Esophagus squamous epithelium (tissue), 5 donors: Measurements from ENCODE around the gene STEAP1B. TPM values are rescaled to one million over a fixed set of nuclear protein-coding genes. Genes with fewer than 3 reads are reported as not detected.

ENCODE experiments used
- DNase-seq: peaks from one replicate; lab custom pipeline; 2025; lab: John Stamatoyannopoulos, UW
- H3K27ac ChIP-seq, 4 donors: fragments of 200-600 bp; sonication (generic); one replicate each; pipeline ENCODE4 v1.5.1; 2016 to 2019; ENCODE audit warnings: mild to moderate bottlenecking in 1 of 4
- H3K27me3 ChIP-seq, 4 donors: fragments of 200-600 bp; sonication (generic); 1 replicate in 3 of 4; 2 replicates in 1 of 4; pipeline versions ENCODE4 v1.5.1 to v1.6.0; 2017 to 2021; ENCODE audit warnings: antibody characterized with exemption in 1 of 4
- H3K36me3 ChIP-seq, 3 donors: fragments of 200-600 bp; sonication (generic); one replicate each; pipeline ENCODE4 v1.5.1; 2016 to 2019
- H3K4me1 ChIP-seq, 3 donors: fragments of 200-600 bp; sonication (generic); one replicate each; pipeline ENCODE4 v1.5.1; 2017 to 2019
- H3K4me3 ChIP-seq, 4 donors: fragments of 200-600 bp; sonication (generic); 1 replicate in 3 of 4; 2 replicates in 1 of 4; pipeline ENCODE4 v1.5.1; 2016 to 2019; ENCODE audit warnings: mild to moderate bottlenecking in 2 of 4, moderate library complexity in 1 of 4
- H3K9me3 ChIP-seq, 3 donors: fragments of 200-600 bp; sonication (generic); one replicate each; pipeline ENCODE4 v1.5.1; 2016 to 2019
- POLR2A ChIP-seq, 4 donors: fragments of 450-650 bp; IDR thresholded peaks; one replicate each; pipeline ENCODE4 v1.6.1; 2017; ENCODE audit warnings: antibody characterized with exemption in 4 of 4, mild to moderate bottlenecking in 4 of 4, moderate library complexity in 3 of 4
- WGBS, 2 donors: methylation state at CpG; one replicate each; pipeline ENCODE4 v1.1.5; 2018; 5-methylcytosine and 5-hydroxymethylcytosine counted together
- intact Hi-C: fragments of 100-400 bp; cut with DNase I; formaldehyde crosslinking; loops from one replicate; pipeline ENCODE4 v1.15.0; 2022
- total RNA-seq, 4 donors: library from RNA; depleted of rRNA; stranded (reverse); fragments of >200 nt; gene quantifications; one replicate each; pipeline ENCODE4 v1.1.0, GENCODE V29; 2016
- TF ChIP-seq, protein P1 (sequence below), 6 experiments: fragments of 450-650 bp in 4 of 6; fragments of 200-600 bp in 2 of 6; sonication (generic) in 2 of 6; IDR thresholded peaks; one replicate each; pipeline ENCODE4 v1.5.1; 2016 to 2019; ENCODE audit warnings: antibody characterized with exemption in 6 of 6, mild to moderate bottlenecking in 4 of 6, moderate library complexity in 4 of 6
- donor health status: DM: yes; HTN: yes; CAD: no.

STEAP1B gene
- total RNA-seq, 4 donors from 2014 or later, result 0.29 to 13.1 (median 0.69) TPM

DNA sequence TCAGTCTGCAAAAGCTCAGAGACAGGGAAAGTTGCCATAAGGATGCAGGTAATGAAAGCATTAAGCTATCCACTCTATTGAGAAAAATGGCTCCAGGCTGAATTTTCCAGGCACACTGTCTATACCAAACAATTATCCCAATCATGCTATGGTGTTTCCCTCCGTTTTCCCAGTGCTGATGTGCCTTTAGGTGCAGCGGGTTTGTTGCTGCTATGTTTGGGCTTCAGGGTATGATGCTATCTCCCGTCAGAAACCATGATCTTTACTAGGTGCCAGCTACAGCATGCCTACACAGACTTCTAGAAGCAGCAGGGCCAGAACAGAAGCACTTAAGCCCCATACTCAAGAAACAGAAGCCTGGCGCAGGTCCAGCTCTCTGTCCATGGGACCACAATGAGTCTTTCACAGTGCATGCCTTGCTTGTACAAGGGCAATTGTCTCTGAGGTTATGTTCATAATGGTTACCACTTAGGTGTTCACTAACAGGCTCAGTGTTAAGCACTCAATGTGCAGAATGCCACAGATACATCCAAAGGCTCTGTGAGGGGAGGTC is 19.4 kb downstream of the STEAP1B start:
- no peak for DNase-seq
- TF ChIP-seq, protein P1, sequence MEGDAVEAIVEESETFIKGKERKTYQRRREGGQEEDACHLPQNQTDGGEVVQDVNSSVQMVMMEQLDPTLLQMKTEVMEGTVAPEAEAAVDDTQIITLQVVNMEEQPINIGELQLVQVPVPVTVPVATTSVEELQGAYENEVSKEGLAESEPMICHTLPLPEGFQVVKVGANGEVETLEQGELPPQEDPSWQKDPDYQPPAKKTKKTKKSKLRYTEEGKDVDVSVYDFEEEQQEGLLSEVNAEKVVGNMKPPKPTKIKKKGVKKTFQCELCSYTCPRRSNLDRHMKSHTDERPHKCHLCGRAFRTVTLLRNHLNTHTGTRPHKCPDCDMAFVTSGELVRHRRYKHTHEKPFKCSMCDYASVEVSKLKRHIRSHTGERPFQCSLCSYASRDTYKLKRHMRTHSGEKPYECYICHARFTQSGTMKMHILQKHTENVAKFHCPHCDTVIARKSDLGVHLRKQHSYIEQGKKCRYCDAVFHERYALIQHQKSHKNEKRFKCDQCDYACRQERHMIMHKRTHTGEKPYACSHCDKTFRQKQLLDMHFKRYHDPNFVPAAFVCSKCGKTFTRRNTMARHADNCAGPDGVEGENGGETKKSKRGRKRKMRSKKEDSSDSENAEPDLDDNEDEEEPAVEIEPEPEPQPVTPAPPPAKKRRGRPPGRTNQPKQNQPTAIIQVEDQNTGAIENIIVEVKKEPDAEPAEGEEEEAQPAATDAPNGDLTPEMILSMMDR (IDR thresholded peaks at IDR 0.05), result no peak
- TF ChIP-seq POLR2A (IDR thresholded peaks at IDR 0.05), result no peak
- Histone ChIP-seq H3K4me1 (peaks cover 0 to 7% (median 5%) of the 10 kb centered on the region in 3 donors), H3K27me3 (no peaks in the 10 kb centered on the region), H3K27ac (no peak overlapping the region), H3K4me3 (no peak overlapping the region), H3K36me3 (no peaks in the 10 kb centered on the region), H3K9me3 (no peaks in the 10 kb centered on the region)
- WGBS, 2 donors, result 57 to 68% methylated on average over 4 of the region's 4 CpGs
- intact Hi-C loops, result no loop called here

DNA sequence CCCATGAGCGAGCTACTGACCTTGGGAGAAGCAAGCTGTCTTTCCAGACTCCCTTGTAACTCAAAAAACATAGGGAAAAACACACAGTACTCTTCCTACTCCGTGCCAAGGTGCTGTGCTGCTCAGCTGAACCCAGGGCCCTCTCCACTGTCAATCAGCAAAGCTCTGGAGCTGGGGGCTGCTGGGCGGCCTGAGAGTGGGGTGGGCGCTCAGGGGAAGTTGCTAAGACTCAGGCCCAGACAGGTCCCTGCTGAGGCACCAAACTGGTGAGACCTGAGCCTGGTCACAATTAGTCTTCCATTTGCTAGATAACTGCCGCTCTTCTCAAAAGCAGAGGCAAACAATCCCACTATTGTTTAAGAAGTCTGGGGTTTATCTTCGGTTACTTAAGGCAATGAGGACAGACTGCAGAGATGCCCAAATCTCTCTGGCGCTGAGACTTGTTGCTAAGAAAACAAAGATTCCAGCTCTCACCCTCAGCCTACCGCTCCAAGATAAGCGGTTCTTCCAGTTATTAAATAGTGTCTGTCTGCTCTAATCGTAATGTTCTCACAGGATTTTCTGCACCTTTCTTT is 22.0 kb downstream of the STEAP1B start:
- Histone ChIP-seq H3K36me3 (no peaks in the 10 kb centered on the region), H3K4me3 (no peak overlapping the region), H3K4me1 (peaks cover 0 to 7% (median 5%) of the 10 kb centered on the region in 3 donors), H3K9me3 (no peaks in the 10 kb centered on the region), H3K27ac (no peak overlapping the region), H3K27me3 (no peaks in the 10 kb centered on the region)
- DNase-seq, result no peak
- intact Hi-C loops, result no loop called here
- WGBS, 2 donors, result 64 to 75% methylated on average over 7 of the region's 10 CpGs
- TF ChIP-seq, protein P1 (IDR thresholded peaks at IDR 0.05), result no peak
- TF ChIP-seq POLR2A (IDR thresholded peaks at IDR 0.05), result no peak

DNA sequence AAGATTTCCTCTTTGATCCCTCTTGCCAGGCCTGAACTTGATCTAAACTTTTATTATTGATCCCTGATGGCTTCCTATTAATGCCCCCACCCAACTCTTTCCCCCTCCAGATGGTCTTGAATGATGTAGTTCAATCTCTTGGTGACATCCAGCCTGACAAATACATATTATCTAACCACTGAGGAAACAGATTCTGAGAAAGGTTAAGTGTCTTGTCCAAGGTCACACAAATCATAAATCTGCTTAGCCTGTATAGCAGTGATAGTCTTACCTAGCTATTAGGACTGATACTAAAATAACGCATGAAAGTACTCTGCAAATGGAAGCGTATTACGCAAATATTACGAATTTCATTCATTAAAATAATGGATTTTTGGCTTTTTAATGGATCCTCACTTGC is 22.7 kb downstream of the STEAP1B start:
- TF ChIP-seq, protein P1 (IDR thresholded peaks at IDR 0.05), result no peak
- no peak for TF ChIP-seq POLR2A (IDR thresholded peaks at IDR 0.05)
- no peak for DNase-seq
- intact Hi-C loops, result no loop called here
- H3K27me3 ChIP-seq, result no peaks in the 10 kb centered on the region
- 92 to 97% methylated on average over 4 of the region's 4 CpGs for WGBS, 2 donors
- H3K36me3 ChIP-seq, result no peaks in the 10 kb centered on the region
- no peak overlapping the region for H3K4me3 ChIP-seq
- peaks cover 0 to 7% (median 5%) of the 10 kb centered on the region in 3 donors for H3K4me1 ChIP-seq
- H3K9me3 ChIP-seq, result no peaks in the 10 kb centered on the region
- no peak overlapping the region for H3K27ac ChIP-seq

DNA sequence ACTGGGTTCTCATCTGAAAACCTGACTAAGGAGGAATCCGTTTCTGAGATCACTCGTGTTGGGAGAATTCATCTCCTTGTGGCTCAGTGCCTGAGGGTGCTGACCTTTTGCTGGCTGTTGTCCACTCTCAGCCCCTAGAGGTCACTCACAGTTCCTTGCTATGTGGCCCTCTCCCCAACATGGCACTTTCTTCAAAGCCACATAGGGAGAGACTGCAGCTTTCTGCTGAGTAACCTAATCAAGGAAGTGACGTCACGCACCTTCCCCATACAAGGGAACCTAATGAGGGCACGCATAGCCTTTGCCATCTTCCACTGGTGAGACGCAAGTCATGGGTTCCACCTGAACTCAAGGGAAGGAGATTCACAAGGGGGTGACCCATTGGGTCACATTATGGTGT is 23.2 kb downstream of the STEAP1B start:
- Histone ChIP-seq H3K9me3 (no peaks in the 10 kb centered on the region), H3K27me3 (no peaks in the 10 kb centered on the region), H3K27ac (no peak overlapping the region), H3K4me3 (no peak overlapping the region), H3K36me3 (no peaks in the 10 kb centered on the region), H3K4me1 (peaks cover 0 to 6% (median 5%) of the 10 kb centered on the region in 3 donors)
- 86 to 91% methylated on average over 4 to 6 of the region's 6 CpGs for WGBS, 2 donors
- intact Hi-C loops, result no loop called here
- DNase-seq, result no peak
- TF ChIP-seq, protein P1 (IDR thresholded peaks at IDR 0.05), result no peak
- TF ChIP-seq POLR2A (IDR thresholded peaks at IDR 0.05), result no peak

DNA sequence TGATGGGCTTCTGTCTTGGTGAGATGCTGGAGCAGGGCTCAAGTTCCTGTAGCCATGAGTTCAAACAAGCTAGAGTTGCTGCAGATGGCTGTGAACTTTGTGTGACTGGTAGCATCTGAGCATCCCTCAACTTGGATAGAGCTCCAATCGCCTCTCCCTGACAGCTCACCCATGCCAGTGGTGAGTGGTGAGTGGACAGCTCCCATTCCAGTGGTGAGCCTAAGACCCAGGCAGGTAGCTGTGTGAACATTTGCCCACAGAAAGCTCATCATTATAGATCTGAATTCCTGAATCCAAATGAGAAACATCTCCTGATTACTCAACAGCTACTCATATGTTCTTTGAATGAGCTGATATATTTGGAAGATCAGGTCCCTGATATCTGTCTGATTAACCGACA is 25.3 kb downstream of the STEAP1B start:
- Histone ChIP-seq H3K27ac (no peak overlapping the region), H3K4me1 (no peaks in the 10 kb centered on the region), H3K27me3 (no peaks in the 10 kb centered on the region), H3K4me3 (no peak overlapping the region), H3K36me3 (no peaks in the 10 kb centered on the region), H3K9me3 (no peaks in the 10 kb centered on the region)
- intact Hi-C loops, result no loop called here
- WGBS, 2 donors, result 100% methylated on average over 1 of the region's 2 CpGs
- TF ChIP-seq, protein P1 (IDR thresholded peaks at IDR 0.05), result no peak
- TF ChIP-seq POLR2A (IDR thresholded peaks at IDR 0.05), result no peak
- no peak for DNase-seq
